GM12878 (cell line): ENCODE results near the gene SUCNR1. TPM values are rescaled to one million over a fixed set of nuclear protein-coding genes. Genes with fewer than 3 reads are reported as not detected.

ENCODE experiments used
- ATAC-seq: fragments of 200-7000 bp; cut with Tn5 transposase; 3 replicates; pipeline ENCODE4 v1.9.1; 2020; ENCODE audit warnings: mild to moderate bottlenecking, moderate library complexity
- BruUV-seq: library from RNA; stranded (reverse); fragments of 400-500 nt; replicated peaks from 2 replicates; lab custom pipeline; 2021; lab: Mats Ljungman, UMichigan
- CTCF ChIA-PET: fragments of 300-600 bp; sonication (Branson Sonifier 250); formaldehyde crosslinking; extraction: SDS; loops from one replicate; lab custom pipeline; 2021; ENCODE audit warnings: inconsistent platforms; lab: Yijun Ruan, JAX
- POLR2A ChIA-PET: fragments of 350-600 bp; formaldehyde crosslinking; extraction: SDS; loops from one replicate; lab custom pipeline; 2021; ENCODE audit warnings: inconsistent platforms; lab: Charles Lee
- RAD21 ChIA-PET: fragments of 300-600 bp; sonication (Branson Sonifier 250); formaldehyde crosslinking; loops from one replicate; lab custom pipeline; 2023; ENCODE audit warnings: antibody characterized with exemption; ENCODE audit not compliant: unreplicated experiment; lab: Charles Lee
- SMC1A ChIA-PET: fragments of 300-600 bp; sonication (Branson Sonifier 250); formaldehyde crosslinking; loops from one replicate; lab custom pipeline; 2023; ENCODE audit not compliant: unreplicated experiment, uncharacterized antibody; lab: Charles Lee
- DNase-seq: peaks from one replicate; pipeline ENCODE4 v3.0.0-alpha.2; 2011; ENCODE audit warnings: low read depth, low spot score
- FAIRE-seq: peaks from 3 replicates; lab custom pipeline; 2011; peaks lifted over from hg19 to GRCh38; lab: Jason Lieb, UNC
- H2AFZ ChIP-seq: 2 replicates; pipeline ENCODE4 v1.6.0; 2011; ENCODE audit warnings: low read depth, low read length, control low read depth; ENCODE audit not compliant: control insufficient read depth
- H3K27ac ChIP-seq: 2 replicates; pipeline ENCODE4 v1.5.1; 2011; ENCODE audit warnings: control low read depth; ENCODE audit not compliant: control insufficient read depth, insufficient read depth
- H3K27me3 ChIP-seq, 2 experiments: replicated peaks in 1 of 2; 2 replicates each; pipeline versions ENCODE4 v1.6.0 to v1.6.1; 2011; ENCODE audit warnings: low read length in 1 of 2; ENCODE audit not compliant: control insufficient read depth in 2 of 2, insufficient read depth in 2 of 2
- H3K36me3 ChIP-seq, 2 experiments: 2 replicates each; pipeline ENCODE4 v1.5.1; 2011; ENCODE audit warnings: low read length in 1 of 2; ENCODE audit not compliant: control insufficient read depth in 2 of 2, insufficient read depth in 2 of 2
- H3K4me1 ChIP-seq: 2 replicates; pipeline ENCODE4 v1.6.1; 2011; ENCODE audit warnings: mild to moderate bottlenecking, low read length, moderate library complexity, mixed read lengths; ENCODE audit not compliant: control insufficient read depth, insufficient read depth
- H3K4me2 ChIP-seq: 2 replicates; pipeline ENCODE4 v1.6.0; 2011; ENCODE audit warnings: control low read depth; ENCODE audit not compliant: control insufficient read depth, insufficient read depth
- H3K4me3 ChIP-seq: fragments of 200-600 bp; sonication (generic); 2 replicates; pipeline ENCODE4 v1.5.1; 2016
- H3K79me2 ChIP-seq: 2 replicates; pipeline ENCODE4 v1.6.0; 2011; ENCODE audit warnings: low read length; ENCODE audit not compliant: control insufficient read depth, insufficient read depth
- H3K9ac ChIP-seq: 2 replicates; pipeline ENCODE4 v1.8.0; 2011; ENCODE audit warnings: low read length, control low read depth, mixed read lengths; ENCODE audit not compliant: control insufficient read depth, insufficient read depth
- H3K9me3 ChIP-seq: replicated peaks from 3 replicates; pipeline ENCODE4 v1.5.1; 2011; ENCODE audit warnings: mild to moderate bottlenecking, low read length; ENCODE audit not compliant: control insufficient read depth, insufficient read depth
- H4K20me1 ChIP-seq: 2 replicates; pipeline ENCODE4 v1.6.0; 2011; ENCODE audit not compliant: control insufficient read depth, insufficient read depth
- CTCF ChIP-seq, 3 experiments: IDR thresholded peaks in 2 of 3; conservative IDR thresholded peaks in 1 of 3; 2 replicates each; pipeline ENCODE4 v1.5.1; 2011; ENCODE audit warnings: low read depth in 3 of 3, low read length in 3 of 3, mild to moderate bottlenecking in 3 of 3, control low read depth in 2 of 3, moderate library complexity in 2 of 3, inconsistent platforms in 1 of 3, mixed read lengths in 1 of 3; ENCODE audit not compliant: control insufficient read depth in 2 of 3, insufficient read depth in 1 of 3; ENCODE audit errors: extremely low read depth in 1 of 3
- E2F4 ChIP-seq: IDR thresholded peaks from 2 replicates; pipeline ENCODE4 v1.6.1; 2012; ENCODE audit warnings: low read depth, low read length, improper control_type of control experiment
- EGR1 ChIP-seq, 2 experiments: IDR thresholded peaks; 1 replicate in 1 of 2; 2 replicates in 1 of 2; pipeline ENCODE4 v1.6.1; 2011 to 2012; ENCODE audit warnings: low read depth in 2 of 2, low read length in 2 of 2, borderline replicate concordance in 1 of 2, mild to moderate bottlenecking in 1 of 2, moderate library complexity in 1 of 2
- IKZF1 ChIP-seq: fragments of 450-650 bp; conservative IDR thresholded peaks from 2 replicates; pipeline ENCODE4 v1.6.1; 2017; ENCODE audit warnings: antibody characterized with exemption, mild to moderate bottlenecking
- IRF5 ChIP-seq: fragments of 450-650 bp; IDR thresholded peaks from 2 replicates; pipeline ENCODE4 v1.6.1; 2017; ENCODE audit warnings: borderline replicate concordance
- KDM1A ChIP-seq: fragments of 200-600 bp; sonication (generic); IDR thresholded peaks from 2 replicates; pipeline ENCODE4 v1.6.1; 2016; ENCODE audit warnings: borderline replicate concordance
- MTA3 ChIP-seq: IDR thresholded peaks from 2 replicates; pipeline ENCODE4 v1.6.1; 2012; ENCODE audit warnings: low read length, inconsistent platforms, borderline replicate concordance
- MYB ChIP-seq: fragments of 150-350 bp; IDR thresholded peaks from 2 replicates; pipeline ENCODE4 v1.6.1; 2014; ENCODE audit warnings: mild to moderate bottlenecking, low read depth, low read length, borderline replicate concordance
- NR2F1 ChIP-seq: fragments of 450-650 bp; conservative IDR thresholded peaks from 2 replicates; pipeline ENCODE4 v1.6.1; 2017; ENCODE audit warnings: mild to moderate bottlenecking
- POLR2A ChIP-seq: IDR thresholded peaks from 2 replicates; pipeline ENCODE4 v1.6.1; 2011; ENCODE audit warnings: low read depth, mild to moderate bottlenecking, low read length
- POLR2AphosphoS2 ChIP-seq: IDR thresholded peaks from 2 replicates; pipeline ENCODE4 v1.6.1; 2011; ENCODE audit warnings: low read depth, mild to moderate bottlenecking, low read length, improper control_type of control experiment, moderate library complexity
- POU2F2 ChIP-seq: IDR thresholded peaks from 3 replicates; pipeline ENCODE4 v1.6.1; 2011; ENCODE audit warnings: low read depth, mild to moderate bottlenecking, low read length, borderline replicate concordance
- PRDM15 ChIP-seq: fragments of 450-650 bp; formaldehyde crosslinking; IDR thresholded peaks from 2 replicates; pipeline ENCODE4 v1.4.0; 2020; ENCODE audit warnings: mild to moderate bottlenecking, moderate library complexity
- RAD51 ChIP-seq: fragments of 450-650 bp; IDR thresholded peaks from 2 replicates; pipeline ENCODE4 v1.6.1; 2016; ENCODE audit warnings: moderate library complexity, mild to moderate bottlenecking, inconsistent platforms
- ZNF24 ChIP-seq: fragments of 450-650 bp; IDR thresholded peaks from 2 replicates; pipeline ENCODE4 v1.6.1; 2017; ENCODE audit warnings: antibody characterized with exemption, mild to moderate bottlenecking
- ZZZ3 ChIP-seq: IDR thresholded peaks from 2 replicates; pipeline ENCODE4 v1.6.1; 2011; ENCODE audit warnings: low read depth; ENCODE audit not compliant: control insufficient read depth, insufficient read length
- WGBS: methylation state at CpG from one replicate; pipeline ENCODE4 v1.1.6; 2016; ENCODE audit warnings: low lambda C conversion rate; ENCODE audit not compliant: insufficient replicate concordance, insufficient coverage; ENCODE audit errors: missing lambda C conversion rate; 5-methylcytosine and 5-hydroxymethylcytosine counted together
- in situ Hi-C: fragments of 300-500 bp; cut with MboI; formaldehyde crosslinking; loops from 9 replicates; pipeline ENCODE4 v1.14.3; 2018; ENCODE audit warnings: mixed read lengths
- intact Hi-C: fragments of 100-400 bp; cut with micrococcal nuclease; formaldehyde crosslinking; loops from one replicate; pipeline ENCODE4 v1.14.2; 2022; ENCODE audit not compliant: unreplicated experiment
- polyA plus RNA-seq, 11 experiments: library from polyadenylated mRNA; depleted of rRNA in 4 of 11; unstranded in 6 of 11; stranded (reverse) in 5 of 11; fragments of >200 nt; fragmentation: Nextera tagmentation in 4 of 11; fragmentation: Illumina TruSeq in 1 of 11; extraction: Ambion mirVana in 4 of 11; extraction: Trizol in 1 of 11; gene quantifications; 1 replicate in 1 of 11; 2 replicates in 10 of 11; pipeline versions ENCODE4 v1.2.1 to v1.2.3, GENCODE V29; 2011 to 2016; ENCODE audit warnings: inconsistent platforms in 2 of 11, missing spikeins in 2 of 11, low read depth in 1 of 11
- total RNA-seq, 4 experiments: library from RNA; depleted of rRNA in 3 of 4; stranded (reverse); fragments of >200 nt in 3 of 4; fragmentation: Illumina TruSeq in 1 of 4; extraction: Trizol in 1 of 4; gene quantifications; 2 replicates each; pipeline versions ENCODE4 v1.2.1 to v1.2.3, GENCODE V29; 2013 to 2021

The SUCNR1 gene
- total and polyA plus RNA-seq, 10 of the 15 experiments (the other 5 are each of a cell fraction or from before 2014, with no cell fraction given) = 0.03 to 0.12 (median 0.07) TPM; not detected in 4

DNA sequence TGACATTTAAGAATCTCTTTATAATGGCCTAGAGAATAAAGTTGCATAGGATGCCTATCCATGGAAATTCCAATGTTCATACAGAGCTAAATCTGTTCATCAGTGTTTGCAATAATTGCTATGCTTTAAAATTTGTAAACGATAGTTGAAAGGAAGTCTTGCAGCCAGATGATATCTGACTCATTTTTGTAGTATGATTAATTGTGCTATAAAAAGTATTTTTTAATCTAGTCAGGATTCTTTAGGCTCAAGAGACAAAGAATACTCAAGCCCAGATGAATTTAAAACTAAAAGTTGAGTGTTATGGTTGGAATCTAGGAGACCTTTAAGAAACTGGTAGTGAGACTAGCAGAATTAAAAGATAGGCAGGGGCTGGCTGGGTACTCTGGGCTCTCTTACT is 50.5 kb downstream of the SUCNR1 start (continued):
- TF ChIP-seq ZNF24 (no peak), CTCF (IDR thresholded peaks at IDR 0.05 in 2 of 3, conservative IDR thresholded peaks at IDR 0.05 in 1 of 3; ENCODE audit: control insufficient read depth in 2 of 3, extremely low read depth in 1 of 3, insufficient read depth in 1 of 3, low read depth in 3 of 3, low read length in 3 of 3) (no peak)

DNA sequence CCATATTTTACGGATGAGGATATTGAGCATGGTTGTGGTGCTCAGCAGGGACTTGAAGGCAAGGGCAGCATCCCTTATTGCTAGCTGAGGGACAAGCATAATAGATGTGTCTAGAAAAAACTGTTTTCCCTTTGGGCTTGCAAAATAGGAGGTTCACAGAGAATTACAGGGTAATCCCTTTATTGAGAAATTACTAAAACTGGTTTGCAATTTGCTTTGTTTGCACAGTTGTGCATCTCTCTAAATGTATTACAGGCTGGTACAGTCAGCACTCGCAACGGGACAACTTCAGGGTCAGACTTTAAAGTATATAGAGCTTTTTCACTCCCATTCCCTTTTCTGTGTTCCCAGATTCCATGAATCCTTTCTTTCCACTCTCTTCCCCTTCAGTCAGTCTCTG is 51.3 kb downstream of the SUCNR1 start:
- RAD21 ChIA-PET = interaction anchor here (0.6 kb wide), 1 partner anchor 244 kb away, joined by 4 read pairs; no protein-coding TSS in a partner anchor
- no peaks in the 10 kb centered on the region for H3K36me3 ChIP-seq
- TF ChIP-seq MYB = no peak
- TF ChIP-seq POLR2AphosphoS2 = no peak
- no peak for TF ChIP-seq POU2F2
- TF ChIP-seq POLR2A = no peak
- no peak for TF ChIP-seq E2F4
- no peak for TF ChIP-seq RAD51
- TF ChIP-seq IKZF1 = no peak
- no peak for TF ChIP-seq KDM1A
- TF ChIP-seq EGR1 (IDR thresholded peaks at IDR 0.05; ENCODE audit: borderline replicate concordance in 1 of 2, low read depth in 2 of 2, low read length in 2 of 2) = no peak
- no peak for TF ChIP-seq NR2F1
- TF ChIP-seq PRDM15 (CRISPR knock-in tag) = no peak
- TF ChIP-seq IRF5 = no peak
- TF ChIP-seq MTA3 = no peak
- TF ChIP-seq ZZZ3 = no peak
- CTCF ChIA-PET = interaction anchor here (1.3 kb wide), 1 partner anchor 88 kb away, joined by 3 read pairs; no protein-coding TSS in a partner anchor
- POLR2A ChIA-PET = no interaction called here
- no peaks in the 10 kb centered on the region for H3K4me1 ChIP-seq
- no peak overlapping the region for H3K4me3 ChIP-seq
- H4K20me1 ChIP-seq = no peaks in the 10 kb centered on the region
- H3K9me3 ChIP-seq = no peaks in the 10 kb centered on the region
- no peaks in the 10 kb centered on the region for H3K27me3 ChIP-seq
- BruUV-seq = no TSS peak
- WGBS = 62% methylated on average over 3 of the region's 3 CpGs
- intact Hi-C loops (no loop called here), in situ Hi-C loops (no loop called here)
- no peak overlapping the region for H3K27ac ChIP-seq
- no peak overlapping the region for H3K4me2 ChIP-seq
- H2AFZ ChIP-seq = no peak overlapping the region
- ATAC-seq (no peak), DNase-seq (no peak), FAIRE-seq (no peak)
- H3K79me2 ChIP-seq = no peaks in the 10 kb centered on the region
- H3K9ac ChIP-seq = no peak overlapping the region
- SMC1A ChIA-PET = interaction anchor here (1.2 kb wide), 1 partner anchor 87 kb away, joined by 3 read pairs; no protein-coding TSS in a partner anchor
